GM19372 (cell line): ENCODE results near the gene CALM3.

Experiments
- ATAC-seq: cut with Tn5 transposase; IDR thresholded peaks from one replicate; pipeline ENCODE4 v1.9.1; 2021; ENCODE audit warnings: mild to moderate bottlenecking, low read depth, moderate library complexity; ENCODE audit not compliant: unreplicated experiment

Gene CALM3

DNA sequence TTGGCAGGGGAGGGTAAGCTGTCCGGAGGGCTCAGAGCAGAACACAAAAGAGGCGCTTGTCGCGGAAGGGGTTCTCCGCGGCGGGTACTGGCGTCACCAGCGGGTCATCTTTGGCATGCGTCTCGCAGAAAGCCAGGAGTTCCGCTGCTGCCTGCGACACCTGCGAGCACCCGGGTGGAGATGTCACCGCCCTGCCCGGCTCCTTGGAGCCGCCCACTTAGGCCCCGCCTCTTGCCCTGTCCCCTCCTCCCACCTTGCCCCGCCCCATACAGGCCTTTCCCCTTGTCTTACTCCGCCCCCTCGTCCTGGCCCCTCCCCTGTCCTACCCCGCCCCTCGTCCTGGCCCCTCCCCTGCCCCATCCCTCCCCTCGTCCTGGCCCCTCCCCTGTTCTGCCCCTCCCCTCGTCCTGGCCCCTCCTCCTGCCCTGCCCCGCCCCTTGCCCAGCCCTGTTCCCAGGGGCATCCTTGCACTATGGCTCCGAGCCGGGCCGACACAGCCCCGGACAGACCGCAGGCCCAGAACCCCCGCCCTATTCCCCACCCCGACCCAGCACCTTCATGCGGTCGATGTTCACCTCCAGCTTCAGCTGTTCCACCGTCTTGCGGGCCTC lies 33.0 kb downstream of the CALM3 start:
- peak; percentile 52 for ATAC-seq

DNA sequence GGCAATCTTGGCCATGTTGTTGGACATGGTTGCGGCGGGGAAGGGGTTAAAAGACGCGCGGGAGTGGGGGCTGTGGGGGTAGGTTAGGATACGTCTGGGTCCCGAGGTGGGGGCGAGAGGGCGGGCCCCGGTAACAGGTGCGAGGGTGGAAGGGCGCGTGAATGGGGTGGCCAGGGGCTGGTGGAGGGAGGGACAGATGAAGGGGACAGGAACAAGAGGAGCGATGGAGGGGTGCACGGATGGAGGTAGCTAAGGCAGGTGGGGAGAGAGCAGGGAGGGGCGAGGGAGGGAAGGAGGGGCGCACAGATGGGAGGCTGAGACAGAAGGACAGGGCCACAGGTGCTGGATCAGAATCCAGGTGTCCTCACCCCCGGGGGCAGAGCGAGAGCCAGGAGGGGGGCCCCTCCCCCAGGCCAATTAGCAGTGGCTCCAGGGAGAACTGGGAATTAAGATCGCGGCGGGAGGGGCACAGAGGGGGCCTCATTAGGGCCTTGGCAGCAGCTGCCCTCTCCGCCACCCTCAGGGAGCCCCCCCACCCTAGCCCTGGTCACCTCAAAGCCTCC lies 33.6 kb downstream of the CALM3 start:
- no peak for ATAC-seq

DNA sequence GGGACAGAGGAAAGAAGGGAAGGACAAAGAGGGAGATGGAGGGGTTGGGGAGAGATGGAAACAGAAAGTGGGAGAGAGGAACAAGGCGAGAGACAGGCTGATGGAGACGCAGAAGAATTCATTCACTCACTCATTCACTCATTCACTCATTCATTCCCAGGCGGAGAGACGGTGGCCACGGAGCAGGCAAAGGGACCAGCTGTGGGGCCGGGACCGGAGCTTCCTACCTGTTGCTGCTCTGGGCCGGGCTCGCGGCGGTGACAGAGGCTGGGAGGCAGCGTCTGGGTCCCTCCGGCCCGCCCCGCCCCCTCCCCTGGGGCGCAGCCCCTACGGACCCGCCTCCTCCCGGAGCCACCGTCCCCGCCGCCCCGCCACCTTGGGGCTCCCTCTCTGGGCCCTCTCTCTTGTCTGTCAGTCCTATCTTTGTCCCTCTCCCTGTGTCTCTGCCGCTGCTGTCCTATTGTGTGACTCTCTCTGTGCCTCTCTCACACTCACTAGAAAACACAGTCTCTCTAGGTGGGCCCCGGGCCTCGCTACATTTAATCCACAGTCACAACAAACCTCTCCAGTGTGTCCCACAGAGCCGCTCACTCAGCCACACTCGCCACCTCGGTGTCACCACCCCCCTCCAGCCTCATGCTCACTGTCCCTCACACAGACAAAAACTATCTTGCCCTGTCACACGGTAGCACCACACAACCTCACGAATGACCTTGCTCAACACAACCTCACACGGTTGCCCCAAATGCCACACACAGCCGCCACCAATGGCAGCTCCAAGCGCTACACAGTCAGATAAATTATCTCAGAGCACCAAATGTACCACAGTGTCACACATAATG lies 35.0 kb downstream of the CALM3 start, which contains the start of gene GNG8:
Gene GNG8 (minus strand): TSS at position 283 of the 842 bp plus-strand sequence. CDS start 1,520 bp downstream, outside the sequence.
- no peak for ATAC-seq

DNA sequence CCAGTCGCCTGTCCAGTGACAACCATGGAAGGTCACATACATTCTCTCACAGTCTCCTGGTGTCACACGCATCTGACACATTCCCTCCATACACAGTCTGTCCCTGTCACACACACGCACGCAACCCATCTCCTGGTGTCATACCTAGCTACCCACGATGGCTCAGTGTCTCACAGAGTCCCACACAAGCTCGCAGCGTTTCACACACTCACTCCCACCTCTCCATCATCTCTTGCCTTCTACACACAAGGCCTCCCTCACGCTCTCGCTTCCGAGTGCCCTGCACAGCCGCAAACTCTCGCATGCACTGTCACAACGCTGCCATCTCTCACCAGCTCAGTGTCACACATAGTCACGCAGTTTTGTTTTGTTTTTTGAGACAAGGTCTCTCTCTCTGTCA lies 36.1 kb downstream of the CALM3 start:
- ATAC-seq, result no peak

DNA sequence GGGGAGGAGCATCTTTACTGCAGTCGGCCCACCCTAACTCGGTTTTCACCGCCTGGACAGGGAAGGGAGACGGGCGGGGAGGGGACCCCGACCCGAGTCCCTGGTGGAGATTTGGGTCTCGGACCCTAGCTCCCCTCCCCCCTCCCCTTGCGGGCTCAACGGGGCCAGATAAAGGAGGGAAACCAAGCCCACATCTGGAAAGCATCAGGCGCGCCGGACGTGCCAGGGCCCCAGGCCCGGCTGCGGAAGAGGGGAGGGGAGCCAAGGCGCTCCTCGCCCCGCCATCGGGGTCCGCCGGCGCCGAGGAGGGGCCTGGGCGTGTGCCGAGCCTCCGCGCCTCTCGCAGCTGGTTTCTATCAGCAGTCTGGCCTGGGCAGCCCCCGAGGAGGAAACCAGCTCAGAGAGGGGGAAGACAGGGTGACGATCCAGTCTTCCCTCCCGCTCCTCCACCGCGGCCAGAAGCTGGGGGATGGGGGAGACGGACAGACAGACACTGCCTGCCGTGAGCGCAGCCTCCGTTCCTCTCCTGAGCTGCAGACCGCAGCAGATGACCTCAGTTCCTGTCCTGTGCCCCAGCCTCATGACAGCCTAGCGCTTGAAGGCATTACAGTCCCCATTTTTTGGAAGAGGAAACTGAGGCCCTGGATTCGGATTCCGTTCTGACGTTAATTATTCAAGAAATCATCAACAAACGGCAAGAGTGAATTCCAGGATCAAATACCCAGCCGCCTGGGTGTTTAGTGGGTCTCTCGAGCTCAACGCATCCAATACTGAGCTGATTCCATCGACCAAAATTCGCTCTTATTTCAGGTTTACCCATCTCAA lies 38.4 kb downstream of the CALM3 start:
- ATAC-seq, result no peak

DNA sequence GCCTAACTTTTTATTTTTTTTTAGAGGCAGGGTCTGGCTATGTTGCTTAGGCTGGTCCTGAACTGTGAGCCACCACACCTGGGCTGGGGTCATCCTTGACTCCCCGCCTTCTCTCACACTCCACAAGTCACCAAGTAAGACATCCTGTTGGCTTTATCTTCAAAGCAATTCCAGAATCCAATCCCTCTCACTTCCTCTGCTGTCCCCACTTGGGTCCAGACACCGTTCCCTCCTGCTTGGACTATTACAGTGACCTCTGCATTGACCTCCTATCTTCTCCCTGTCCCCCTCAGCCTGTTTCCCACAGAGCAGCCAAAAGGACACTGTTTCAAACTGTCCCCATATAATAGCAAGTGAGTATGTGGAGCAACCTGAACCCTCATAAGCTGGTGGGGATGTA lies 39.5 kb downstream of the CALM3 start:
- ATAC-seq, result no peak

DNA sequence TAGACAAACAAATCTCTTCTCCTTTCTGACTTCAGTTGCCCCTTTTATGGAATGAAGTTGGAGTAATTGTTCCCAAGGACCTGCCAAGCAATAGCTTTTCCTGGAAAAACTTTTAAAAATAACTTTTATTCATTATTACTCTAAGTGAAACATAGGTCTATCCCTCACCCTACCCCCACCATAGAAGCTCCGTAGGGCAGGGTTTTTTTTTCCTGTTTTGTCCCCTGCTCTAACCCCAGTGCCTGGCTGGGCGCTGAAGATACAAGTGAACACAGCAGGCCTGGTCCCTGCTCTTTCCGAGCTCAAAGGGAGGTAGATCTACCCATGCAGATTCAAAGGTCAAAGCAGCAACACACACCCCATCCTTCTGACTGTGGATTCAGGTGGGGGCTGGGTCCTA lies 43.6 kb downstream of the CALM3 start:
- ATAC-seq, result no peak

DNA sequence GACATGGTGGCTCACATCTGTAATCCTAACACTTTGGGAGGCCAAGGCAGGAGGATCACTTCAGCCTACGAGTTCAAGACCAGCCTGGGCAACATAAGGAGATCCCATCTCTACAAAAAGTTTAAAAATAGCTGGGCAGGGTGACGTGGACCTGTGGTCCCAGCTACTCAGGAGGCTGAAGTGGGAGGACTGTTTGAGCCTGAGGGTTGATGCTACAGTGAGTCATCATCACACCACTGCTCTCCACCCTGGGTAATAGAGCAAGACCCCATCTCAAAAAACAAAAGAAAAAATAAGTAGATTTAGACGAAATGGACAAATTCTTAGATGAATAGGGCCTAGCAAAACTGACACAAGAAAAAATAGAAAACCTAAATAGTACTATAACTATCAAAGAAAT lies 45.3 kb downstream of the CALM3 start:
- ATAC-seq, result no peak

DNA sequence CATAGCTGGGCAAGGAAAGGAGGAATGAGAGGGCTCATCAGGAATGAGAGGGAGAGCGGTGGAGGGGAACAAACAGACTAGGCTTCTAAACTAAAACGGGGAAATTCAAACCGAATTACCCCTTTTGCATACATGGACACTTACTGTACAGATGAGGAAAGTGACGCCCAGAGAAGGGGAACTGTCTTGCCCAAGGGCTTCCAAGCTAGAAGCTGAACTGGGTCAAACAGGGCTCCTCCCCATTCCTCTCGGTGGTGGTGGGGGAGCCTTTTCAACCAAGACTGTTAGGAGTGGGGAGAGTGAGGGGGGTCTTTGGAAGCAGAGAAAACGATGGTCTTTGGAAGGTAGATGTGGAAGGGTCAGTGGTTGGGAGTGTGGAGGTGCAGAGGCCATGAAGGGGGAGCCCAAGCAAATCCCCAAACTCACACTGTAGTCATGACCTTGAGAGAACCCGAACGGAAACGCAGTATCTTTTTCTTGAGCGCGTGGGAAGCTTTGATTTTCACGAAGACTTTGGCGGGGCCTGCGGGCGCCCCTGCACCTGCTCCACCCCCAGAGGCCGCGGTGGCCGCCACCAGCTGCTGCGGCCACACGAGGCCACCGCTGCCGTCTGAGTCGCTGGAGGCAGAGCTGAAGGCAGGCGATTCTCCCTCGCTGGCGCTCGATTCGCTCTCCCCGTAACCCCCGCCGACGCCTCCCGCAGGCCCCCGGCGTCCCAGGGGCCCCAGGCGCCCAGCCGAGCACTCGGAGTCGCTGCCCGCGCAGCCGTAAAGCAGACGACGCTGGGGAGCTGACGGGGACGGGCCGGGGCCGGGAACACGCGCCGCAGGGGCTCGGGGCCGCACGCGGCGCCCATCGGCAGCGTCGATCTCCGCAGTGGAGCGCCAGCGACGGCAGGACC lies 47.2 kb downstream of the CALM3 start:
- ATAC-seq, result no peak

DNA sequence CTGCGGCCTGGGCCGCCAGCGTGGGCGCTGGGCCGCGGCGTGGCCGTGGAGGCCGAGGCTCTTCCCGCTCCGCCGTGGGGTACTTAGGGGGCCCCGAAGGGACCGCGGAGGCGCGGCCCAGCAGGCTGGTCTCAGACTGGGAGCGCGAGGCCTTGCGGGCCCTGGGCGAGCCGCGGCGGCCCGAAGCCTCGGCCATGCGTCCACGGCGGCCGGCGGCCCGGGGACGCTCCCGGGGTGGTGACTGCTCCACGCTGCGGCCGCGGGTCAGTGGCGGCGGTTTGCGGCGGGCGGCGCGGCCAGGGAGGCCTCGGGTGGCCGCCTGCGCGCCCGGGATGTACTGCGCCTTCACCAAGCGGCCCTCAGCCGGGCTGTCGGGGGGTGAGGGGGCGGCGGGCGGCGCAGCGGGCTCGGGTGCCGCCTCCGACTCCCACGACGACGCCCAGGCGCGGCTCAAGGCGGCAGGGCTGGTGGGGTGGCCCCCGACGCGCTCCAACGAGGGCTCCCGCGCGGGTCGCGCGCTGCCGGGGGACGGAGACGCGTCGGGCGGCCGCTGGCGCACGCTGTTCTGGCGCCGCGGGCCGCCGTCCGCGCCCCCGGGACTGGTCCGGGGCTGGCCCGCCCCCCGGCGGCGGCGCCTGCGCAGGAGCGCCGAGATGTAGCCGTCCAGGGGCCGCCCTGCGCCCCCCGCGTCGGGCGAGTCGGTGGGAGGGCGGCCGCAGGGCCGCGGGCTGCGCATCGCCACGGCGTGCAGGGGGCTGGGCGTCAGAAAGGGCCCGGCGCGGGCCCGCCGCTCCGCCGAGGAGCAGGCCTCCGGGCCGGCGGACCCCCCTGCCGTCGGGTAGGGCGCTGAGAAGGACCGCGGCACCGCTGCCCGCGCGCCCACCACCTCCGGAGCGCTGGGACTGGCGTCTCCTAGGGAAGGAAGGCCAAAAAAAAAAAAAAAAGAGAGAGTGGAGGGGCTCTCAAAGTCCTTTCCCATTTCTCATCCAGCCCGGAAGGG lies 48.1 kb downstream of the CALM3 start:
- no peak for ATAC-seq

DNA sequence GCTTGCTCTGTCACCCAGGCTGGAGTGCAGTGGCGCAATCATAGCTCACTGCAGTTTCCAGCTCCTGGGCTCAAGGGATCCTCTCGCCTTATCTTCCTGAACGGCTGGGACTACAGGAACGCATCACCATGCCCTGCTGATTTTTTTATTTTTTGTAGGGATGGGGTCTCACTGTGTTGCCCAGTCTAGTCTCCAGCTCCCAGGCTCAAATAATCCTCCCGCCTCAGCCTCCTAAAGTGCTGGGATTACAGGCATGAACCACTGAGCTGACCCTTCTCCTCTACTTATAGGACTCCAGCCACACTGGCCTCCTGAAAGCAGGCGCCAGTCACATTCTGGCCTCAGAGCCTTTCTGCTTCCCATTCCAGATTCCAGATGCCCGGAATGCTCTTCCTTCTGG lies 49.3 kb downstream of the CALM3 start:
- ATAC-seq, result no peak

DNA sequence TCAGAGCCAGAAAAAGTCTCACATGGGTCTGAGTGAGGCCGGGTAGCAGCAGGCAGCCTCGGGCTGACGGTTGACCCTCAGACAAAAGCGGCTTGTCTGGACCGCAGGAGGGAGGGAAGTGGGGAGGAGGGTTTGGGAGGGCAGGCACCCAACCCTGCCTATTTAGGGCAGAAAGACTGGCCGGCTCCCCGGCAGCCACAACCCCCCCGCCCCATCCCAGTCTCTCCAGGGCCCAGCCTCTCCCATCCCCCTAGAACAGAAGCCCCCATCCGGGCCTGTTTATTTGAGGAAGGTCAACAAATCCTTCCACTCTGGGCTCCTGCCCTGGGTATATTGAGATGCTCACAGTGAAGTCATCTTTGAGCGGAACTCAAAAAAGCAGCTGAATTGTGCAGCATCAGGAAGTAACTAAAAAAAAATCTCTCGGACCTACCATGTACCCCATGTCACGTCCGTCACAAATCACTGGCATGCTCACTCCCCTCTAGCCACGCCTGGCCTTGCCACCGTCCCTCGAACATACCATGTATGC lies 53.6 kb downstream of the CALM3 start:
- ATAC-seq, result no peak

DNA sequence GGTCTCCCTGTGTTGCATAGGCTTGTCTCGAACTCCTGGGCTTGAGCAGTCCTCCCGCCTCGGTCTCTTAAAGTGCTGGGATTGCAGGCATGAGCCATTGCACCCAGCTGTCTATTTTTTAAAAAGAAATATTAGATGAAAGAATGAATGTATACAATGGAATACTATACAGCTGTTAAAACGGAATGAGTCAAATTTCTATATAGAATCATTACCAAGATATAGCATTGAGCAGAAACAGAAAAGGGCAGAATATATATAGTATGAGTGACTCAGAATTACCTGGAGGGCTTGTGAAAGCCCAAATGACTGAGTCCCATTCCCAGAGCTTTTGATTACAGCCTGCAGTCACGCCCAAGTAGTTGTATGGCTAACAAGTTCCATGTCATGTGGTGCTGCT lies 55.4 kb downstream of the CALM3 start:
- no peak for ATAC-seq

DNA sequence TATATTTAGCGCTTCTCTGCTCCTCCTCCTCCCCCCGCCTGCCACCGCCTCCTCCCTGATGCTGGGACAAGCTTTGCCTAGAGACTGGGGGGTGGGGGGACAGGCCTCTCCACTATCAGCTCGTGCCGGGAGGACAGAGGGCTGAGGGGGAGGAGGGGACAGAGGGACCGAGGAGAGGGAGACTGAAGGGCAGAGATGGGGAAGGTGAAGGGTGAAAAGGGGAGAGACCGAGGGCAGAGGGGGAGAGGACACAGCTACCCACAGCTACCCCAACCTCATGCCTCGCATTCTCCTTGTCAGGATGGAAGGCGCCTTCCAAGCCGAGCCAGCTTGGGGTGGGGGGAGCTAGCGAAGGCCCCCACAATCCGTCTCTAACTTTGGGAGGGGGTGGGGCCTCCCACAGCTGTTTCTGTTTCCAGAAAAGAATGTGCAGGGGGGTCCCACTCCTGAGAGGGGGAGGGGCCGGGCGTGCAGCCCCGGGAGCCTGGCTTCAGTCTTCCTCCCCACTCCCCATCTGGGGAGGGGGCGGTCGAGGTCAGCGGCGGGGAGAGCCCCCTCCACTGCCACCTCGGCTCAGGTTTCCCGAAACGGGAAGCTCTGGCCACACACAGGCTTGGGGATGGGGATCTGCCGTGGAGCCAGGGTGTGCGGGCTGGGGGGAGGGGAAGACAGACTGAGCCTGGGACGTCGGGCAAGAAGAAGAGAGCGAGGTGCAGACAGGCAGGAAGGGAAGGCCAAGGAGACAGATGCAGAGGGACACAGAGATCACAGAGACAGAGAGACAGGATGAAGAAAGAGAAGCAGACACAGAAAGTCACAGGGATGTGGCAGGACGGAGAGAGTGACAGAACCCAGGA lies 58.2 kb downstream of the CALM3 start:
- ATAC-seq, result no peak

DNA sequence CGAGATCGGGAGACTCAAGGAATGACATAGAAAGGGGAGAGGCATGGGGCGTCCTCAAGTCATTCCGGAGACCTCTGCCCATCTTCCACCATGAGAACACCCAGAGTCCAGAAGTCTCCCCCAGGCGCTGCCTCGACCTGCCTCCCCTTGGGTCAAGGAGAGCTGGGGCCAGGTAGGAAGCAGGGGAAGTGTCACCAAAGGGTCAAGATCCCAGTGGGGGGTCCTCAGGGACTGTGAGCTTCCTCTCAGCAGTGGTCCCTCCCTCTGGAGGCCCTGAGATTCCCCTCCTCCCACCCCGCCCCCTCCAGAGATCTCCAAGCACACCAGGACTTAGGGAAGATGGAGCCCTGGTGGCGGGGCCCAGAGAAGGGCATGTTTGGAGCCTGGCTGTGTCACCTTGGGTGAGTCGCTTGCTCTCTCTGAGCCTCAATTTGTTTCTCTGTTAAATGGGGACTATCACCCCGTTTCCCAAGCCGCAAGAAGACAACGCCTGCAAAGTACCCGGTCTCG lies 58.9 kb downstream of the CALM3 start:
- ATAC-seq, result no peak
